ENCODE measurements around the gene APOBEC3B.

DNA sequence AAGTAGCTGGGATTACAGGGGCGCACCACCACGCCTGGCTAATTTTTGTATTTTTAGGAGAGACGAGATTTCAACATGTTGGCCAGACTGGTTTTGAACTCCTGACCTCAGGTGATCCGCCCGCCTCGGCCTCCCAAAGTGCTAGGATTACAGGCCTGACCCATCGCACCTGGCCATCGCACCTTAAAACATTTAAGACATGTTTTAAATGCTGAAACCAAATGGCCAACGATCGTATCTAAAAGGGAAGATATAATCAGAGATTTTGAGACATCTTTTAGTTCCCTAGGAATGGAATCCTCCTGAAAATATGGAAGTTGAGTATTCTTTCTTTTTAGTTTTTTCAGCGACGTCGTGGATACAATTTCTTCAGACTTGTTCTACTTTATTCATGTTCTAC, 46.5 kb upstream of the APOBEC3B start:
- TF ChIP-seq EZH2 (IDR thresholded peaks at IDR 0.05; ENCODE audit: borderline replicate concordance, low read length): no peak
- TF ChIP-seq CTCF (conservative IDR thresholded peaks at IDR 0.05 in 1 of 2, IDR thresholded peaks at IDR 0.05 in 1 of 2; ENCODE audit: extremely low read depth in 1 of 2, insufficient read depth in 1 of 2, low read depth in 1 of 2, low read length in 2 of 2): no peak

Measured in mammary epithelial cell (primary cell).